ENCODE measurements around the gene CCDC85B. TPM values are rescaled to one million over a fixed set of nuclear protein-coding genes. Genes with fewer than 3 reads are reported as not detected.
"Not testable (repeated sequence)": the region's sequence is repeated elsewhere in the genome, so short reads cannot be mapped to it uniquely, and the experiment has no call there.

CCDC85B gene
- 28.6 TPM for total RNA-seq
- long read RNA-seq, transcript CCDC85B-201 (1 exons, 1,524 nt), result major isoform, 82 of 82 reads
- long read RNA-seq, partial matches to known transcripts, result 0 of 82 reads
- long read RNA-seq, other reads (novel, unspliced or antisense), result 0 of 82 reads

DNA sequence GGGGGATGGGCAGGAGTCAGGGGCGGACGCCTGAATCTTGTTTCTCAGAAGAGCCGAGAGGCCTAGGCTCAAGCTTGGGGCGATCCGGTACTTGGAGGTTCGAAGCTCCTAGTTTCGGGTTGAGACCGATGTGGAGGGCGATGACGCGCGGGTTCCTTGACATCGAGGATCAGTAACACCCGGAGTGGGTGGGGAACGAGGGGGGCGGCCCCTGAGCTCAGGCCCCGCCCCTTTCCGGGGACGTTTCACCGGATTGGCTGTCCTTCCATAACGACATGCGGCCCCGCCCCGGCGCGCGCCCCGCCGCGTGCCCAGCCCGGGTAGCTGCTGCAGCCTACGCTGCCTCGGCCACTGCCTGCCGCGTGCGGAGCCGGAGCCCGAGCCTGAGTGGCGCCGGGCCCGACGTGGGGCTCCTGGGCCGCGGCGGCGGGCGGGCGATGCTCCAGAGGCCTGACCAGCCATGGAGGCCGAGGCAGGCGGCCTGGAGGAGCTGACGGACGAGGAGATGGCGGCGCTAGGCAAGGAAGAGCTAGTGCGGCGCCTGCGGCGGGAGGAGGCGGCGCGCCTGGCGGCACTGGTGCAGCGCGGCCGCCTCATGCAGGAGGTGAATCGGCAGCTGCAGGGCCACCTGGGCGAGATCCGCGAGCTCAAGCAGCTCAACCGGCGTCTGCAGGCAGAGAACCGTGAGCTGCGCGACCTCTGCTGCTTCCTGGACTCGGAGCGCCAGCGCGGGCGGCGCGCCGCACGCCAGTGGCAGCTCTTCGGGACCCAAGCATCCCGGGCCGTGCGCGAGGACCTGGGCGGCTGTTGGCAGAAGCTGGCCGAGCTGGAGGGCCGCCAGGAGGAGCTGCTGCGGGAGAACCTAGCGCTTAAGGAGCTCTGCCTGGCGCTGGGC, at the start of gene CCDC85B:
CCDC85B (plus strand) TSS at position 350 of the 895 bp plus-strand sequence; CDS start at position 461, 111 bp downstream.
- intact Hi-C loops (cut with DNase I), result no loop called here
- peaks cover 65% of the 10 kb centered on the region for H3K4me1 ChIP-seq
- peak within 1 kb of the TSS; percentile 88 for H3K4me3 ChIP-seq
- TF ChIP-seq, protein P1, sequence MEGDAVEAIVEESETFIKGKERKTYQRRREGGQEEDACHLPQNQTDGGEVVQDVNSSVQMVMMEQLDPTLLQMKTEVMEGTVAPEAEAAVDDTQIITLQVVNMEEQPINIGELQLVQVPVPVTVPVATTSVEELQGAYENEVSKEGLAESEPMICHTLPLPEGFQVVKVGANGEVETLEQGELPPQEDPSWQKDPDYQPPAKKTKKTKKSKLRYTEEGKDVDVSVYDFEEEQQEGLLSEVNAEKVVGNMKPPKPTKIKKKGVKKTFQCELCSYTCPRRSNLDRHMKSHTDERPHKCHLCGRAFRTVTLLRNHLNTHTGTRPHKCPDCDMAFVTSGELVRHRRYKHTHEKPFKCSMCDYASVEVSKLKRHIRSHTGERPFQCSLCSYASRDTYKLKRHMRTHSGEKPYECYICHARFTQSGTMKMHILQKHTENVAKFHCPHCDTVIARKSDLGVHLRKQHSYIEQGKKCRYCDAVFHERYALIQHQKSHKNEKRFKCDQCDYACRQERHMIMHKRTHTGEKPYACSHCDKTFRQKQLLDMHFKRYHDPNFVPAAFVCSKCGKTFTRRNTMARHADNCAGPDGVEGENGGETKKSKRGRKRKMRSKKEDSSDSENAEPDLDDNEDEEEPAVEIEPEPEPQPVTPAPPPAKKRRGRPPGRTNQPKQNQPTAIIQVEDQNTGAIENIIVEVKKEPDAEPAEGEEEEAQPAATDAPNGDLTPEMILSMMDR (IDR thresholded peaks at IDR 0.05), result no peak
- H3K9me3 ChIP-seq, result no peaks in the 10 kb centered on the region
- no peaks in the 10 kb centered on the region for H3K27me3 ChIP-seq (ENCODE audit: low read depth)
- DNase-seq (peak; percentile 99), ATAC-seq (peak; percentile 88 to 92)
- H3K27ac ChIP-seq, result peak within 1 kb of the TSS; percentile 98
- peaks cover 11% of the 10 kb centered on the region for H3K36me3 ChIP-seq

- Histone ChIP-seq H3K4me1 (no peaks in the 10 kb centered on the region), H3K36me3 (no peaks in the 10 kb centered on the region), H3K27ac (no peak overlapping the region), H3K4me3 (no peak overlapping the region), H3K9me3 (no peaks in the 10 kb centered on the region), H3K27me3 (ENCODE audit: low read depth) (no peaks in the 10 kb centered on the region)
- DNase-seq, result no peak
- intact Hi-C loops (cut with DNase I), result no loop called here
- ATAC-seq, result no peak
- TF ChIP-seq, protein P1 (IDR thresholded peaks at IDR 0.05), result no peak
Observed at GRCh38 chr11:65842144-65842543, 48.3 kb upstream of the CCDC85B start.

DNA sequence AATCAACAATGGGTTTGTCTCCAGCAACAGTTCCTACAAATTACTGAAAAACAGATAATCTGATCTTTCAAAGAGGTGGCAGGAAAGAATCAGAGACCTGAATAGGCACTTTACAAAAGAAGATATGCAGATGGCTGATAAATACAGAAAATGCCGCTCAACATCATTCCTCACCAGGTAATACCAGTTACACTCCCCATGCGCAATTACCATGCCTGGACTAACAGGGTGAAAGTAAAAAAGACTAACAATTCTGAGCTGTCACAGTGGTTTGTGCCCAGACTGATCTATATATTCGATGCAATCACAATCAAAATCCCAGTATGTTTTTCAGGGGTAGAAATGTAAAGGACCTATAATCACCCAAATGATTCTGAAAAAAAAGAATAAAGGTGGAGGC, 46.7 kb upstream of the CCDC85B start:
- Histone ChIP-seq H3K9me3 (no peaks in the 10 kb centered on the region), H3K36me3 (no peaks in the 10 kb centered on the region), H3K4me1 (no peaks in the 10 kb centered on the region), H3K4me3 (no peak overlapping the region), H3K27me3 (ENCODE audit: low read depth) (no peaks in the 10 kb centered on the region), H3K27ac (no peak overlapping the region)
- intact Hi-C loops (cut with DNase I), result no loop called here
- TF ChIP-seq, protein P1 (IDR thresholded peaks at IDR 0.05), result no peak
- DNase-seq (no peak), ATAC-seq (no peak)

GRCh38 chr11:65844231-65844872, 46.1 kb upstream of the CCDC85B start:
- Histone ChIP-seq H3K27me3 (ENCODE audit: low read depth) (no peaks in the 10 kb centered on the region), H3K4me1 (no peaks in the 10 kb centered on the region), H3K36me3 (no peaks in the 10 kb centered on the region), H3K9me3 (no peaks in the 10 kb centered on the region), H3K27ac (no peak overlapping the region), H3K4me3 (no peak overlapping the region)
- no peak for DNase-seq
- TF ChIP-seq, protein P1 (IDR thresholded peaks at IDR 0.05), result no peak
- no peak for ATAC-seq
- intact Hi-C loops (cut with DNase I), result no loop called here

DNA sequence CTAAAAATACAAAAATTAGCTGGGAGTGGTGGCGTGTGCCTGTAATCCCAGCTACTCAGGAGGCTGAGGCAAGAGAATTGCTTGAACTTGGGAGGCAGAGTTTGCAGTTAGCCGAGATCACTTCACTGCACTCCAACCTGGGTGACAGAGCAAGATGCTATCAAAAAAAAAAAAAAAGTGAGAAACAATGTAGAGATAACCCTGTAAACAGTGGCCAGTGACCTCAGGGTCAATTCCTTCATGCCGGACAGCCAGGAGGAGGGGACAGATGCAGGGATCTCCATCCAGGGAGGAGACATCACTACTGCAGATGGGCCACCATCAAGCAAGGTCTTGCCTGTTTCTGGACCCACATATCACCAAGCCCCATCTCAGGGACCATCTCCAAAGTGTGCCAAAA, 42.7 kb upstream of the CCDC85B start:
- TF ChIP-seq, protein P1 (IDR thresholded peaks at IDR 0.05), result no peak
- DNase-seq, result no peak
- Histone ChIP-seq H3K4me1 (no peaks in the 10 kb centered on the region), H3K4me3 (no peak overlapping the region), H3K9me3 (peaks cover 3% of the 10 kb centered on the region), H3K36me3 (peaks cover 13% of the 10 kb centered on the region), H3K27me3 (ENCODE audit: low read depth) (no peaks in the 10 kb centered on the region), H3K27ac (no peak overlapping the region)
- intact Hi-C loops (cut with DNase I), result no loop called here
- ATAC-seq, result no peak

DNA sequence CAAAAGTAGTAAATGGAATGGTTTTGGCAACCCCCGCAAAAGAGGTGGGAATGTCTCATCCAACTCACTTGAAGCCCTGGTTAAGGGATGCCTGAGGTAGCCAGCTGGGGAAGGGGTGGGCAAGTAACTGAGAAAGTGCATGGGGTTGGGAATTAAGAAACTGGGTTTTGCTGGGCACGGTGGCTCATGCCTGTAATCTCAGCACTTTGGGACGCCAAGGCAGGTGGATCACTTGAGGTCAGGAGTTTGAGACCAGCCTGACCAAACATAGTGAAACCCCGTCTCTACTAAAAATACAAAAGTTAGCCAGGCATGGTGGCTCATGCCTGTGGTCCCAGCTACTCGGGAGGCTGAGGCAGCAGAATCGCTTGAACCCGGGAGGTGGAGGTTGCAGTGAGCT, 41.8 kb upstream of the CCDC85B start:
- H3K4me1 ChIP-seq; H3K4me3 ChIP-seq; H3K27ac ChIP-seq; ATAC-seq; DNase-seq; H3K27me3 ChIP-seq (ENCODE audit: low read depth); H3K9me3 ChIP-seq; intact Hi-C loops (cut with DNase I): not testable (repeated sequence)
- H3K36me3 ChIP-seq, result peaks cover 22% of the 10 kb centered on the region

All from lower lobe of right lung (tissue), 2 donors.